GM19372 (cell line): Measurements from ENCODE around the gene HSD17B8.

Source experiments
- ATAC-seq: cut with Tn5 transposase; IDR thresholded peaks from one replicate; pipeline ENCODE4 v1.9.1; 2021; ENCODE audit warnings: mild to moderate bottlenecking, low read depth, moderate library complexity; ENCODE audit not compliant: unreplicated experiment

Gene HSD17B8

DNA sequence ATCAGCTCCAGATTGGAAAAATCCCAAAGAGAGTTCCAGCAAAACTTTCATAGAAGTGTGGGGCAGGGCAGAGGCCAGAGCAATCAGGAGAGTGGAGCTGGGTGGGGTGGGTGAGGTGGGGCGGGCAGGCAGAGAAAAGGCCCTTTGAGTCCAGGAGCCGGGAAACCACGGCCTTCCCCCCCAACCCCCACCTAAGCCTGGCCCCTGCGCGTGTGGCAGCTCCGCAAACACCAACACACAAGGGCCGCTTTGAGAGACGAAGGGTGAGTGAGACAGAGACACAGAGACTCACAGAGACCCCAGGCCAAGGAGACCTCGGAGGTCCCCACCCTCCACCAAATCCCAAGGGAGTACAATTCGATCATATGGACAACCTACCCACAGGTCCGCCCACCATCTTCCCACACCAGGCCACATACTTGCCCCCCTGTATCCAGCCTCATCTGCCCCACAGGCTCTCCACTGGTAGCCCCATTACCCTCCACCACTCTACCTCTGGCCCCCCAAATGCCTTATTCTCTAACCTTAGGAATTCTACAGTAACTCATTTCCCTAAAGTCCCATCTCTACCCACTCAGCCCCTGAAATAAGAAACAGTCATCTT lies 13.8 kb upstream of the HSD17B8 start:
- no peak for ATAC-seq

DNA sequence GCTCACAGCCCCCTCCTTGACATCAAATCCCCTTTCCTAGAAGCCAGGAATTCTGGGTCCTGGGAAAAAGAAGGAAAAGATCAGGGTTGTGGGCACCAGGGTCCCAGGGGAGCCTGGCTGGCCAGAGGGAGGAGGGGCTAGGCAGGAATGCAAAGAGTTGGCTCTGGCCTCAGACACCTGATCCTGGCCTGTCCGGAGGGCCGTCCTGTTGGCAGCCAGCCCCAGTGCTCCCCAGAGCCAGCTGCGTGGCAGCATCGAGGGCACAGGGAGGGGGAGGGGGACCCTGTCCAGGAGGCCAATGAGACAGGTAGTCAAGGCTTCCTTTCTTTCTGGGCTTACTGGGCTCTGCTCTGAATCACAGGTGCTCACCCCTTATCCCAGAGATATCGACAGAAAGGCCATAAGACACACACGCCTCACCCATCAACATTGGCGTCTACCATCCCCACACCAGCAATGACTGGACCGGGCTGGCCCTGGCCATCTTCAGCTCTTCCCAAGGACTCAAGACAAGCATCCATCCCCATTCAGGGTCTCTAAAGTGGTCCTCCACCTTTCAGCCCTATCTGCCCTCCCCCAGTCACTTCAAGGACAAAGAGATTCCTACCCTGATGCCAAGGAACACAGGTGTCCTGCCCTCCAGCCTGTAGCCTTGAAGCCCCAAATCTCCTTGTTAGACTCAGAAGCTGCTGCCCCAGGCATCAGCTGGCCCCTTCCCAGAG lies 12.9 kb upstream of the HSD17B8 start:
- no peak for ATAC-seq

DNA sequence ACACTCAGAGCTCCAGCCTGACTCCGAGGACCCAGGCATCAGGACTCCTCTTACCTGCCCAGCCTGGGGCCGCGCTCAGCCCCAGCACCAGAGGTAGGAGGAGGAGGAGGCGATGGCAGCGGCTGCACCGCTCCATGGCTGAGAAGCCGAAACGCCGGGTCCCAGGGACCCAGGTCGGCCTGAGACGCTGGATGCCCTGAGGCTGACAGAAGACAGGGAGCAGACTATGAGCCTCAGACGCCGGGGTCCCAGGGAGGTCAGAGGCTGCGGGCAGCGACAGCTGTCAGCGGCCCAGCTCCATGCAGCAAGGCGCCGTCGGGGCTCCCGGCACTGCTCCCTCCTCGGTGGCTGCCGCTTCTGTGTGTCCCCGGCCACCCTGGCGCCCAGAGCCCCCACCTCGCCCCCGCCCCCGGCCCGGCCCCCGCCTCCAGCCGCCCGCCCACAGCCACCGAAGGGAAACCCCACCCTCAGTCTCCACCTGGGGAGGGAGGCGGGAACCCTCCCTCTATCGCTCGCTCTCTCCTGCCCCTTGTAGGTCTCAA lies 12.3 kb upstream of the HSD17B8 start, which contains the start of gene COL11A2:
TSS of gene COL11A2 (minus strand) at position 363 of the 542 bp plus-strand sequence. CDS start at position 136, 227 bp downstream.
- no peak for ATAC-seq

DNA sequence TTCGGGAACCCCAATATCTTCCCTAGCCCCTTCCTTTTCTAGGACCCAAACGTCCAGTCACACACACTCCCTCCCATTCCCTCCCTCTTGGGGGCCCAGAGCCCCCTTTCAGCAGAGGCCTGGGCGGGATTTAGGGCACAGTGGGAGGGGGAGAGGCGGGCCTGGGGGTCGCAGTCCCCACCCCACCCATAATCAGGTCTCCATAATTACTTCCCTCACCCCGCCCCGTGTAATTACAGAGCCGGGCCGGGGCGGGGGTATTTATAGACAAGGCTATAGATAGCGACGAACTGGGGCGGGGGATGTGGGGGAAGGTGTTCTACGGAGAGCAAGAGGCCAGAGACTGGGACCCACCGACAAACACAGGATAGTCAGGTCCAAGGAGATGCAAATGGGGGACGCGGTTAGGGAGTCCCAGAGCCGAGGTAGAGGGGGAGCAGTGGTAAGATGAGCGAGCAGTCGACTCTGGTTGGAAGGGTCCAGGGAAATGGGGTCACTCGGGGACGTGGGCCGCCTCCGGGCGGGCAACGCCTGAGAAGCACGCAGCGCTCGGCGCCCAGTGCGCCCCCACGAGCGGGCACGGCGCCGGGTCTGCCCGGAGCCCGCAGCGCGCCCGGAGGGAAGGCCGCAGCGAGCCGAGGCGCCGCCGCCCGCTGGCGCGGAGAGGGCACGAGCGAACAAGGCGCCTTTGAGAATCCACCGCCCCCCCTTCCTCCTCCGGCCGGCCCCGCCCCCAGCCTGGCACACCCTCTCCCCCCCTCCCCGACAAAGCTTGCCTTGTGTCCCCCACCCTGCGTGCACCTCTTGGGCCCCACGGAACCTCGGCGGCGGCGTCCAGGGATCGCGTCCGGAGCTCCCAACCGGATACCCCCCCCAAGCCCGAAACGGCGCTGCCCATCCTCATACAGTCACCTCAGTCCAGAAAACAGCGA lies 11.5 kb upstream of the HSD17B8 start:
- ATAC-seq, result no peak

DNA sequence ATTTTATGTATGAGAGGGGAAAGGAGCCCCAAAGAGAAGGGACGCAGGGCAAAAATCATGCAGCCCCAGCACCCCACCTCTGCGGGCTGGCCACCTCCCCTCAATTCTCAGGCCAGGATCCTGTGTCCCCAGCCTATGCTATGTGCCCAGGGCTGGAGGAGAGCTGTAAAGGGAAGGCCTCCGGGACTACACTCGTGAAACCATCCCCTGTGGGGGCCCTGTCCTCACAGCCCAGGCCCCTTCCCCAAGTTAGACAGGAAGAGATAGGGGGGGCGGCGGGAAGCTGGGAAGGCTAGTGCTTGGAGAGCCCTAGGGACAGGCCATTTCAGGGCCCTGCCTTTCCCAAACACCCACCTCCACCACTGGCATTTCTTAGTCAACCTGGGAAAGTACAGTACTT lies 10.8 kb upstream of the HSD17B8 start:
- no peak for ATAC-seq

DNA sequence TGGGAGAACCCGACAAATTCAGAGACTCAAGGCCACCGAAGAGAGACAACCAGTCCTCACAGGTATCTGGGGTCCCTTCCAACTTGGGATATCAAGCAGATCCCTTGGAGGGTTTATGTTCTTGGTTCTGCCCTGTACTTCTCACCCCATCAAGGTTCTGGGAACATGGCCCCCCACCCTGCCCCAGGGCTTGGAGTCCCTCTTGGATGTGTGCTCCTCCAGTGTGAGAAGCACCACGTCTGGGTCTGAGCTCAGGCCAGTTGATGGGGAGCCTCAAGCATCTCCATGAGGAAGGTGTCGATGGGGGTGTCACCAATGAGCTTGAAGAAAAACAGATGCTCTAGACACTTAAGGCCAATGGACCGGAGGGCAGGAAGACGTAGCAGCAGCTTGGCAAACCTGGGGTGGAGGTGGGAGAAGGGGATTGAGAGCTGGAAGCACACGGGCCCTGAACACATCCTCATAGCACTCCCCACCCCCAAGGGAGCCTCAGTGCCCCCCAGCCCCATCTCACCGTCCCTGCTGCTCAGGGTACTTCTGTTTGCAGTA lies 9.9 kb upstream of the HSD17B8 start:
- no peak for ATAC-seq

DNA sequence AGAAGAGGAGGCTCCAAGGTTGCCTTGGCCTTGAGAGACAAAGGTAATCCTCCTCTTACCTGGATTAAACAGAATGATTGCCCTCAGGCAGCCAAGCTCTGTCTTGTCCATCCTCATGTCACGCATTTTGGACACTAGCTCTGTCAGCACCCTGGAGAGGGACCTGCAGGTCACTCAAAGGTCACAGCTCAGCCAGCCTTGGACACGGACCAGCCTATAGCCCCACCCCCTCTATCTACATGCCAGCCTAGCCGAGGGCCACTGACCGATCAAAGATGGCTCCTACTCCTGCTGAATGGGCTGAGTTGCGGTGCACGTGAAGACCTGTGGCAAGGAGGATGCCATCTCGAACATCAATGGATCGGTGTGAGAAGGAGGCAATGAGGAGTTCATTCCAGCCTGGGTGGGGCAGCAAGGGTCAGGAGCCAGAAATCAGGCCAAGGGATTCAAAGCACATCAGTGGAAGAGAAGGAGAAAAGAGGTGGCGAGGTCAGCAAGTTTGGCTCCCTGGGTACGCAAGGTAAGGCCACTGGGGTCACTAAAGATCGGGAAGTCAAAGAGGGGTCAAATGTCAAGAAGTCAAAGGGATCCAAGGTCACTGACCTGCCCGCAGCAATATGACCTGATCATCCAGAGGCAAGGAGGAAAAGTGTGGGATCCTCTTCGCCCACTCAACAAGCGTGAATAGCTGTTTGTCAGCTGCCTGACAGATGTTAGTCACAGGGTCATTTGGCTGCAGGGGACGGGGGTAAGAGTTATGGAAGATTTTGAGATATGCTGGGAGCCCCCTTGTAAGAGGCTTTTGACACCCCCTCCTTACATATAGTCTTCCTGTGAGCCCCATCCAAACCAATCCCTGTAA lies 8.9 kb upstream of the HSD17B8 start:
- ATAC-seq, result no peak

DNA sequence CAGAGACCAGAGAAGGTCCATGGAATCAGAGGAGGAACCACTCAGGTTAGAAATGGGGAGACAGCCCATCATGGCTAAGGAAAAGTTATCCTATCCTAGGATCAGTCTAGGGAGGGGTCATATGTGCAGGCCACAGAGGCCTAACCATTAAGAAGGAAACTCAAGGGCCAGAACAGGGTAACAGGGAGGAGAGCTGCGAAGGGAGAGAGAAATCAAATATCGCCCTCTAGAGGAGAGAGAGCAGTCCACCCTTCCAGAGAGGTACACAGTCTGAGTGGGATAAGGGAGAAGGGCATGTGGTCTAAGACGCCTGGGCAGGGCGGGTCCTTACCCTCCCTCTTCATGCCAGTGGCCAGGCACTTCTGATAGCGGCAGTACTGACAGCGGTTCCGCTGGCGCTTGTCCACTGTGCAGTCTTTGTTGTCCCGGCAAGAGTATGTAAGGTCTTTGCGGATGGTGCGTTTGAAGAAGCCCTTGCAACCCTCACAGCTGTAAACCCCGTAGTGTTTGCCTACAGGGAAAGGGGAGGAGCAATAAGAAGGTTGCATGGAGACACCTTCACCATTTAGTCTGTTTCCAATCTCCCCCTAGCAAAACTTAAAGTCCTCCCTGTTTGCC lies 6.9 kb upstream of the HSD17B8 start:
- ATAC-seq, result no peak

DNA sequence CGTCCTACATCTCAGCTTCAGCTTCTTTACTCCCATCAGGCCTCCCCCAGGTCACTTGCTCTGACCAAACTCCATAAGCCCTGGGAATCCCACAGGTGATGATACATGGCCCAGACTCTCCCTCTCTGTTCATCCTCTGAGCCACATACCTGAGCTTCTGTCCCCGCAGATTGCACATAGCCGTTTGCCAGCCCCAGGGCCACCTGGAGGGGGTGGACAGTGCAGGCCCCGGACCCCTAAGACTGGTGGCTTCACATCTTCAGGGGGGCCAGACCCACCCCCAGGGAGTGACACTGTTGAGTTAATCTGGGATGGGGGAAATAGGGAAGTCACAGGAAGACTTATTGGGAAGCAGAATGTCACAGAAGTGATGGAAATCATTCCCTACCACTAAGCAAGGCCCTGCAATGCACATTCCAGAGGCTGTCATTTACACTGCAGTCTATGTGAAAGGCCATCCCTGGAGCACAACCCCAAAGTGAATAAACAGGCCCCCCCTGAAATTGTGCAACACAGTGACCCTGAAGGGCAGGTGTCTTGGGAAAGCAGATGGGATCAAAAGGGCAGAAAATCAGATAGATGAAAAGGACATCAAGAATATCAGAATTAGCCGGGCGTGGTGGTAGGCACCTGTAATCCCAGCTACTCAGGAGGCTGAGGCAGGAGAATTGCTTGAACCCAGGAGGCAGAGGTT lies 6.1 kb upstream of the HSD17B8 start:
- ATAC-seq, result no peak

DNA sequence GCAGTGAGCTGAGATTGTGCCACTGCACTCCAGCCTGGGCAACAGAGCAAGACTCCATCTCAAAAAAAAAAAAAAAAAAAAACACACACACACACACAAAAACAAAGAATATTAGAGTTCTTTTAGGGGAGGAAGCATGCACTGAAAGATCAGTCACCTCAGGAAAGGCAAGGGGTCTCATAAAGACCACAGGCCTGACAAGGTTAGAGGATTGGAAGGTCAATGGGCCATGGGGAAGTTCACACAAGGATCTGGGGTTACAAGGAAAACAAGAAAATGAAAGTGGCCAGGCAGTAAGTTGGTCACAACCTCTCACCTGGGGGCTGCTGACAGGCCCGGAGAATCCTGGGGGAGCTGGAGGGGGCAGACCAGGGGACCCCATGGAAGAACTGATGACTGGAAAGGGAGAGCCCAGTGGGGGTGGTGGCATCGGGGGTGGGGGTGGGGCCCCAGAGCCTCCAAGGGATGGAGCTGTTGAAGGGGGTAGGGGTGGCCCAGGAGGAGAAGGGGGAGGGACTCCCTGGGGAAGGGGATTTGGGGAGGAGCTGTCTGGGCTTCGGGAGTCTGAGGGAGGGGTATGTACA lies 5.5 kb upstream of the HSD17B8 start:
- ATAC-seq, result no peak

DNA sequence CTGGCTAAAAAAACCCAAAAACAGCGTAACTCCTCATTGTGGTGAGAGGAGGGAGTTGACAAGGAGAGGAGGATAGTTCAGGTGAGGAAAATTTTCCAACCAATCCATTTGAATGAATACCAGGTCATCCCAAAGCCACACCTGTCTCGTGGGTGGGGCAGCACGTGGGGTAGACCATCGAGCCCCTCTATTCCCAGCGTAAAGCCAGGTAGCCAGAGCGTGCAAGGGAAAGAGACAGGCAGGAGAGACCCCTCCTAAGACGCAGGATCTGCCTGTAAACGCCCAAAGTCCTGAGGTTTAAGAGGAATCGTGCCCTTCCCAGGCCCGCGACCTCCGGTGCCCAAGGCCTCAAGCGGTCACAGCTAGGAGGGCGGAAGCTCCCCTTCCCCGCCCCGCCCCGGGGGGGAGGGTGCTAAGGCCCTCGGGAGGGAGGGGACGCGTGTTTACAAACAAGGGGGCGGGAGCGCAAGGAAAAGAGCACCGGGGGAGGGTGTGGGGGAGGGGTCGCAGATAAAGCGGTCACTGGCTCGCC lies 4.7 kb upstream of the HSD17B8 start:
- peak; percentile 18 for ATAC-seq

DNA sequence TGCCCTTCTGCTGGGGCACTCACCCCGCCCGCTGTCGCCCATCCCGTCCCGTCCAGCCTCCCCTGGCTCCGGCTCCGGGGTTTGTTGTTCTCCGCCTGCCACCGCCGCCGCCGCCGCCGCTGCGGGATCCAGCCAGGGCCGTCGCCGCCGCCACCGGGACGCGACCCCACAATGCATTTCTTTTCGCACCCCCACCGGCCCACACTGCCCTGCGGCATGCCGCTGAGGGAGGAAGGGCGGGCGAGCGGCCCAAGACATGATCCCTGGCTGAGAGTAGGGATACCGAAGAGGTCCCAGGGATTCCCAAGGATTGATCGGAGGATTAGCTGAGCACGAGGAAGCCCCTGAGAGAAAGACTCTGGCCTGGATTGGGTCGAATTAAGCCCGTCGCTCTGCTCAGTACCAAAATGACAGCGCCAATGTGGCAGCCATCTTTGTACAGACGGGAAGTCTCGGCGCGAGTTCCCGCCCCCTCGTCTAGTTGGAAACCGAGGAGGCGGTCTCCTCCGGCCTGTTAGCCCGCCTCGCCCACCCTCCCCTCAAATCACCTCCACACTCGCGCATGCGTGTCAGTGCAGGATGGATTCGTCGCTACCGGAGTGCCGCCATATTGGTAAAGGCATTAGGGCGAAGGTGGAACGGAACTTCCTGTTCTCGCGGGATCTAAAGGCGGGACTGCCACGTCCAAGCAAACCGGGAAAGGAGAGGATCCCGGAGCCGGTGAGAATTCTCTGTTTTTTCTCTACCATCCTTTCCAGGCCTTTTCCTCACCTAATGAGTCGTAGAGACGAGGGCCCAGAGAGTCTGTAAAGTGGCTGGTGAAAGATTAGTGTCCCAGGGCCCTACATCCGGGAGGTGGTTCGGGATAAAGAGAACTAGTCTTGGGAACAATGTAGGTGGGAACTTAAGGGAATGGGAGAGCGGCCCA lies 4.0 kb upstream of the HSD17B8 start, which contains the start of the genes RXRB and SLC39A7:
TSS of gene RXRB (minus strand) at position 447 of the 928 bp plus-strand sequence. CDS start at position 258, 189 bp downstream.
TSS of gene SLC39A7 (plus strand) at position 649 of the 928 bp plus-strand sequence. CDS start 379 bp downstream, outside the sequence.
- peak; percentile 64 for ATAC-seq

DNA sequence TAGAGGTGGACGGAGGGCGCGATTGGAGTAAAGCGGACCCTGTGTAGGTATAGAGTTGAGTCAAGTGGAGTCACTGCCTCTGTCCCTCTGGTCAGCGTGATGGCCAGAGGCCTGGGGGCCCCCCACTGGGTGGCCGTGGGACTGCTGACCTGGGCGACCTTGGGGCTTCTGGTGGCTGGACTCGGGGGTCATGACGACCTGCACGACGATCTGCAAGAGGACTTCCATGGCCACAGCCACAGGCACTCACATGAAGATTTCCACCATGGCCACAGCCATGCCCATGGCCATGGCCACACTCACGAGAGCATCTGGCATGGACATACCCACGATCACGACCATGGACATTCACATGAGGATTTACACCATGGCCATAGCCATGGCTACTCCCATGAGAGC lies 3.3 kb upstream of the HSD17B8 start:
- ATAC-seq, result no peak

DNA sequence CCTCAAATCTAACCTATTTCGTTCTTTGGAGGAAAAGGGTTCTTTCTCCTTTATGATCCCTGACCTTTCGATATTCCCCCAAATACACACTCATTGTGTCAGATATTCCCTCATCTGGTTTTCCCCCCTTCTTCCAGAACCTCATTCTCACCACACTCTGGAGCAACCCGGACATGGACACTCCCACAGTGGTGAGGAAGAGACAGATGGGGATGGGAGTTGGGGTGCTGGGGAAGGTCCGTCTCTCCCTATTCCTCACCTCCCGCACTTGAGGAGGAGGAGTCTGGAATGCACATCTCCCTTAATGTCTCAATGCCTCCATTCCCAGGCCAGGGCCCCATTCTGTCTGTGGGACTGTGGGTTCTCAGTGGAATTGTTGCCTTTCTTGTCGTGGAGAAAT lies 2.5 kb upstream of the HSD17B8 start:
- no peak for ATAC-seq

DNA sequence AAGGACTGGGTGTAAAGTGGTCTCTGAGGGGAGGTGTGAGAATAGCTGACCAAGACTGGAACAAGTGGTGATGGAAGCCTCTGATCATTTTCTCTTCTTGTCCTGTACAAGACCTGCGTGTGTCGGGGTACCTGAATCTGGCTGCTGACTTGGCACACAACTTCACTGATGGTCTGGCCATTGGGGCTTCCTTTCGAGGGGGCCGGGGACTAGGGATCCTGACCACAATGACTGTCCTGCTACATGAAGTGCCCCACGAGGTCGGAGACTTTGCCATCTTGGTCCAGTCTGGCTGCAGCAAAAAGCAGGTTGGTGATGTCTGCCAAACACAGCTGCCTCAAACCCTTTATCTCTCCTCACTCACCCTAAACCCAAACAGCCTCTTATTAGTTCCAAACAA lies 1.7 kb upstream of the HSD17B8 start:
- ATAC-seq, result no peak

DNA sequence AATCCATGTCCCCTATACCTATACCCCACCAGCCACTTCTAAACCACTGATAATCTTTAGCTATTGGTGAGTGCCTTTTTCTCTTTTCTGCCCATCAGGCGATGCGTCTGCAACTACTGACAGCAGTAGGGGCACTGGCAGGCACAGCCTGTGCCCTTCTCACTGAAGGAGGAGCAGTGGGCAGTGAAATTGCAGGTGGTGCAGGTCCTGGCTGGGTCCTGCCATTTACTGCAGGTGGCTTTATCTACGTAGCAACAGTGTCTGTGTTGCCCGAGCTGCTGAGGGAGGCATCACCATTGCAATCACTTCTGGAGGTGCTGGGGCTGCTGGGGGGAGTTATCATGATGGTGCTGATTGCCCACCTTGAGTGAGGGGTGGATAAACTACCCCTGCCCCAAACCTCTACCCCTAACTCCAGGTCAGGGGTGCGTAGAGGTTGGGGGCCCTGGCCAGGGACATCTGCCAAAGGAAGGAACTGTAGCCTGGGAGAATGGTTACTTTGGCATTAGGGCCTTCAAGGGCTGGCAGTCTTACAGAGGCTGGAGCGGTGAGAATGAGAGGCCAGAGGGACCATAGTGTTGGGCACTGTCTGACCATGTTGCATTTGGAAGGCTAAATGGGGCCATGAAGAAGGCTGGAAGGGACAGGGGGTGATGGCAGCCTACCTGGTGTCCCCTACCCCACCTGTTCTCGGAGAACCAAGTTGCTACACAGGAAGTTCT lies 851 bp upstream of the HSD17B8 start:
- no peak for ATAC-seq
